NCI-H2107 treated with DMSO at 0.1 percent for 48 hours (cell line): ENCODE measurements around the gene NUFIP1.
"Not testable (repeated sequence)": the region's sequence is repeated elsewhere in the genome, so short reads cannot be mapped to it uniquely, and the experiment has no call there.

ENCODE experiments used
- DNase-seq: peaks from one replicate; lab custom pipeline; 2025; ENCODE audit not compliant: unreplicated experiment; lab: John Stamatoyannopoulos, UW

Gene NUFIP1

DNA sequence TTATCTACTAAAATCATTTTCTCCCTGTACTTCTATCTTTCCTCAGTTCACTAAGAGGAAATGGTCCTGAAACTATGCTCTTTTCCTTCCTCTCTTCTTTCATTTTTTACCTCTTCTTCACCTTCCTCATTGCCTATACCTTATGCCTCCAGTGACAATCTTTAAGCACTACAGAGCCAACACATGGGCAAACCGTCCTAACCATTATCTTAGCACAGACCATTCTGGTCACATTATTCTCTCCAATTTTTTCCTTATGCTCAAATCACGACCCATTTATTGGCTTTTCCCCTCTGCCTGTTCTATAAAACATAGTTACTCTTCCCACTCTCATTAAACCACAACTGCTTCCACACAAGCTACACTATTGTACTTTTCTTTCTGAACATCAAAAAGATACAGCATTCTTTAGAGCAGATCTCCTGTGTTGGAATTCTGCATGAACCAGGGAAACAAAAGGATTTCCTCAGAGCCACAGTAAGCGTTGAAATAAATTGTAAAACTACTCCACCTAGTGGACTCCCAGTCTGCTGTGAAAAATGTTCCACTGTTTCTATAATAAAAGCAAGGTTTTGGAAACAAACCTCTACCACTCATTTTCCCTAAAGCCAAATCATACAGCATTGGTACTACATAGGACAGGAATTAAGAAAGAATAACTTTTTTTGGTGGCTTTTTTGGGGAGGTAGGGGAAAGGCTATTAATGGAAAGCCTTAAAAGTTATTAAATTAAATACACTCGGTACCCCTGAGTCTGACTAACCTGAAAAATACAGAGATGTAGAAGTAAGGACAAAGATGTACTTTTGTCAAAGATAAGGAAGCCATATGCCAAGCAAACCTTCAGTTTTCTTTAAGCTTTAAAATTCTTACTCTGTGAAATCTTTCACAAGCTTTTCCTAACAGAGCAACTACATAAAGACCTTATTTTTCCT is 19.5 kb downstream of the NUFIP1 start:
- DNase-seq: peak; percentile 63

DNA sequence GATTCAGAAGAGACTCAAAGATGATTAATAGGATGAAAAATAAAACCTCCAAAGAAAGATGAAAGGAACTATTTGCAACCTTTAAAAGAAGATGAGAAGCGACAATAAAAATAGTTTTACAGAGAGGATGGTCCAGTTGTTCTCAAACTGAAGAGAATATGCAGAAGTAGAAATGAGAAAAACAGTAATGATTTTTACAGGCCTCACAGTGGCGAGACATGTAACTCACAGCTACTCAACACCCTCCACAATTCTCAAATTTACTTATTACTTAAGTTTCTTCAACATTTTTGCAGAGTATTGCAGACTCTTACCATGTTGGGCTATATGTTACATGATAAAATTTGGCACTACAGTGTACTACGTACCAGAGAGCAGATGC is 20.8 kb downstream of the NUFIP1 start:
- DNase-seq: no peak

DNA sequence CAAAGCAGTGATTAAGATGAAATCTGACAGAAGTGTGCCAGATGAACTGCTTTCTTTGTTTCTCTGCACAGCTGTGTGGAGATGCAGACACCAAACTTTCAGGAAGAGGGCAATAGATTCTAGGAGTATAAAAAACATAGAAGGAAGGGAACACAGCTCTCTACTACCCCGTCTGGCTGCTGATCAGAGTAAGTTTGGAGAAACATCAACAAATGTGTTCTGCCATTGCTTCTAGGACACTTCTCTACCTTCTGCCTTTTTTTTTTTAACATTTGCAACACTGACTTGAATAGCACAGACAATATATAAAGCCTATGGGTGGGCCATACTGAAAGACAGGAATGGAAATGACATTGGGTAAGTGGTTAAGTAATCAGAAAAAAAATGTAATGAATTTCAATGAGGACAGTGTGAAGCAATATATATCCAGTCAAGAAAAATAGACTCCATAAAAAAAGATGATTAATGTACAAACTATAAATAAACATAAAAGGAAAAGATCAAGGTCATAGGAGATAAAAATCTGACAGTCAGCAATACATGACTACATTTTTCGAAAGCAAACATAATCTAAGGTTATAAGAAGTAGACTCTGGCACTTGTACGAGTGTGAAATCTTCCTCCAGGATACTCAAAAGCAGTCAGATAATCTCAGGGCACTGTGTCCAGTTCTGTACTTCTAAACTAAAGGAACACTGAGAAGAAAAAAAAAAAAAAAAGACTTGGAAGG is 21.4 kb downstream of the NUFIP1 start:
- no peak for DNase-seq

- DNase-seq: no peak
Measured at GRCh38 chr13:44961997-44962396, 27.3 kb downstream of the NUFIP1 start.

- no peak for DNase-seq
Measured at GRCh38 chr13:44955406-44955805, 33.9 kb downstream of the NUFIP1 start.

GRCh38 chr13:44954224-44954623 is 35.0 kb downstream of the NUFIP1 start:
- DNase-seq: no peak

GRCh38 chr13:44952671-44953070 is 36.6 kb downstream of the NUFIP1 start:
- DNase-seq: no peak

- no peak for DNase-seq
Measured at GRCh38 chr13:44951184-44951583, 38.1 kb downstream of the NUFIP1 start.

DNA sequence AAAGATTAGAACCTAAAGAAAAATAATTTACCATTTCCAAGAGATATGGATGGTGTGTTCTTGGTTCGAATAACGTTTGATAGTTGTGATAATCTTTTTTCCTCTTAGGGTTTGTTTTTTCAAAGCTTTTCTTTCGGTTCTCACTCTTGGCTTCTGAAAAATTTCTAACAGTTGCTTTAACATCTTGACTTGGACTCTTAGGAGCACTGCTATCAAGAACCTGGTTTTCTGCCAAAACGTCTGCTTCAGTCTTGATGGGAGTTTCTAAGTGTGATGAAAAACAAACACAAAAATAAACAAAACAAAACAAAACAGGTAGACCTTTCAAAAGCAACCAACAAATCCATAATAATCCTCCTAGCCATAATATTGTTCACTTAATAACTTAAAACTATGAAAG is 45.9 kb downstream of the NUFIP1 start:
- DNase-seq: not testable (repeated sequence)

DNA sequence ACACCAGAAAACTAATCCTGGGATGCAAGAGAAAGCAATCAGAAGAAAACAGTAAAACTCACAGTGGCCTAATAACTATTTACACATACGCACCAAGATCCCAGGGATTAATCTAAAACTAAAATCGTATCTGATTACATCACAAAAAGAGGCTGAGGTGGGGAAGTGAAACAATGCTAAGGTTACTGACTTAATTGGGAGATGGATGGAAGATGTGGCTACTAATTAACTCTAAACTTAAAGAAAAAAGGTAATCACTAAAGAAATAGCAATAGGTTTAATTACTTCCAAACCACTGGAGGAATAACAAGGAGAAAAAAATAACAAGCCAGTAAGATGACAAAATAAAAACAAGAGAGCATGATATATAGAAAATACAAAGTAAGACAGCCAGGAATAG is 50.4 kb downstream of the NUFIP1 start:
- DNase-seq: no peak

GRCh38 chr13:44936246-44936645 is 53.0 kb downstream of the NUFIP1 start:
- DNase-seq: no peak

GRCh38 chr13:44934724-44935123 is 54.5 kb downstream of the NUFIP1 start:
- no peak for DNase-seq

- DNase-seq: no peak
Measured at GRCh38 chr13:44932850-44933251, 56.4 kb downstream of the NUFIP1 start.

DNA sequence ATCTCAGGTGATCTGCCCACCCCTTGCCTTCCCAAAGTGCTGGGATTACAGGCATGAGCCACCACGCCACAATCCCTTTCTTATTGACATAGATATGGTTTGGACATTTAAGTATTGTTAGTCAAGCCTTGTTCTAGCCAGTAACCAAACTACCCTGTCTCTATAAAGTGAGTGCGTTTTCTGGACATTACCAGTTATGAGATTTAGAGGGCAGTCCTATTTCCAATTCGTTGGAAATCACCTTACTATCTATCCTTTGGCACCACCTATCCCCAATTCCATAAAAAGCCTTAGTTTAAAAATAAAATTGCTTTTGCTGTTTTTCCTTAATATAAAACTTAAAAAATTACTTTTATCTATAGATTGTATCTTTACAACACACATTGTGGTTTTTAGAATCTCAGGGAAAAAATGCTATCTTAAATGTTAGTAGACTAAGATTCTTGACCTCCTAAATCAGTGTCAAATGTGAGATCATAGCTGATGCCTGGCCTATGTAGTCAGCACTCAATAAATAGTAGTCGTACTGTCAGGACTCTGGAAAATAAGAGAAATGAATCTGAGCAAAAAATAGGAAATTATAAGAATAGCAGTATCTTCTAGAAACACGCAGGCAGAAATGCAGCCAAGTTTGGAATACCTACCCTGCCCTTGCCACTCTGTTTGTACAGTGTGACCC is 57.0 kb downstream of the NUFIP1 start:
- no peak for DNase-seq

- DNase-seq: peak; percentile 42
Measured at GRCh38 chr13:44930963-44931623, 58.2 kb downstream of the NUFIP1 start.

- no peak for DNase-seq
Measured at GRCh38 chr13:44930280-44930679, 59.0 kb downstream of the NUFIP1 start.

- no peak for DNase-seq
Measured at GRCh38 chr13:44929692-44930091, 59.6 kb downstream of the NUFIP1 start.

- no peak for DNase-seq
Measured at GRCh38 chr13:44927968-44928367, 61.3 kb downstream of the NUFIP1 start.

- no peak for DNase-seq
Measured at GRCh38 chr13:44921931-44922758, 67.1 kb downstream of the NUFIP1 start.

- DNase-seq: no peak
Measured at GRCh38 chr13:44921246-44921877, 67.9 kb downstream of the NUFIP1 start.
